Parathyroid adenoma (tissue), 2 donors: ENCODE data around the gene SPHK2.
"Not testable (repeated sequence)": the region's sequence is repeated elsewhere in the genome, so short reads cannot be mapped to it uniquely, and the experiment has no call there.

ENCODE experiments used
- H2AFZ ChIP-seq: fragments of 300-600 bp; sonication (generic); one replicate; pipeline ENCODE4 v1.7.0; 2017; ENCODE audit warnings: antibody characterized with exemption, mild to moderate bottlenecking
- H3K27ac ChIP-seq: fragments of 300-600 bp; sonication (generic); one replicate; pipeline ENCODE4 v1.7.0; 2017
- H3K27me3 ChIP-seq: fragments of 300-600 bp; sonication (generic); one replicate; pipeline ENCODE4 v1.7.0; 2017; ENCODE audit warnings: low read length; ENCODE audit not compliant: control insufficient read depth, insufficient read depth
- H3K36me3 ChIP-seq: fragments of 300-600 bp; sonication (generic); one replicate; pipeline ENCODE4 v1.7.0; 2017; ENCODE audit warnings: low read length; ENCODE audit not compliant: control insufficient read depth, insufficient read depth
- H3K4me1 ChIP-seq: fragments of 300-600 bp; sonication (generic); one replicate; pipeline ENCODE4 v1.7.0; 2017; ENCODE audit warnings: control low read depth
- H3K4me2 ChIP-seq: fragments of 300-600 bp; sonication (generic); one replicate; pipeline ENCODE4 v1.7.0; 2017; ENCODE audit warnings: low read length
- H3K4me3 ChIP-seq: fragments of 300-600 bp; sonication (generic); one replicate; pipeline ENCODE4 v1.7.0; 2017; ENCODE audit warnings: low read depth, low read length
- H3K79me2 ChIP-seq: fragments of 300-600 bp; sonication (generic); one replicate; pipeline ENCODE4 v1.7.0; 2017; ENCODE audit warnings: control low read depth
- H3K9ac ChIP-seq: fragments of 300-600 bp; sonication (generic); one replicate; pipeline ENCODE4 v1.7.0; 2017; ENCODE audit warnings: mild to moderate bottlenecking
- H3K9me3 ChIP-seq: fragments of 300-600 bp; sonication (generic); one replicate; pipeline ENCODE4 v1.7.0; 2017; ENCODE audit warnings: low read length; ENCODE audit not compliant: control insufficient read depth
- CTCF ChIP-seq: fragments of 300-600 bp; sonication (generic); IDR thresholded peaks from one replicate; pipeline ENCODE4 v1.7.0; 2017; ENCODE audit warnings: antibody characterized with exemption, mild to moderate bottlenecking
- donor health status: primary hyperparathyroidism.

Gene SPHK2

GRCh38 chr19:48654299-48655059 lies 35.2 kb downstream of the SPHK2 start:
- Histone ChIP-seq H2AFZ (no peak overlapping the region), H3K27ac (no peak overlapping the region), H3K4me2 (no peak overlapping the region), H3K4me1 (peaks cover under 1% of the 10 kb centered on the region), H3K4me3 (no peak overlapping the region), H3K79me2 (no peaks in the 10 kb centered on the region), H3K9ac (no peak overlapping the region), H3K9me3 (no peaks in the 10 kb centered on the region), H3K36me3 (no peaks in the 10 kb centered on the region), H3K27me3 (no peaks in the 10 kb centered on the region)
- TF ChIP-seq CTCF = no peak

GRCh38 chr19:48656840-48657474 lies 37.7 kb downstream of the SPHK2 start:
- H3K9ac ChIP-seq = no peak overlapping the region
- no peak overlapping the region for H3K4me3 ChIP-seq
- H3K27ac ChIP-seq = no peak overlapping the region
- no peaks in the 10 kb centered on the region for H3K79me2 ChIP-seq
- no peaks in the 10 kb centered on the region for H3K4me1 ChIP-seq
- H3K4me2 ChIP-seq = no peak overlapping the region
- no peaks in the 10 kb centered on the region for H3K27me3 ChIP-seq
- H2AFZ ChIP-seq = peak overlapping the region; percentile 39
- TF ChIP-seq CTCF = no peak
- H3K36me3 ChIP-seq = no peaks in the 10 kb centered on the region
- no peaks in the 10 kb centered on the region for H3K9me3 ChIP-seq

- not testable (repeated sequence) for H3K9me3 ChIP-seq, H3K4me2 ChIP-seq, H3K4me3 ChIP-seq, H3K27me3 ChIP-seq, H3K9ac ChIP-seq, H3K36me3 ChIP-seq, H3K27ac ChIP-seq, H2AFZ ChIP-seq, H3K4me1 ChIP-seq, H3K79me2 ChIP-seq
Measured at GRCh38 chr19:48657828-48658227, 38.5 kb downstream of the SPHK2 start.

GRCh38 chr19:48658483-48658882 lies 39.2 kb downstream of the SPHK2 start:
- TF ChIP-seq CTCF = no peak
- no peaks in the 10 kb centered on the region for H3K79me2 ChIP-seq

GRCh38 chr19:48659768-48660167 lies 40.5 kb downstream of the SPHK2 start:
- no peak overlapping the region for H3K27ac ChIP-seq
- no peak for TF ChIP-seq CTCF
- no peaks in the 10 kb centered on the region for H3K36me3 ChIP-seq

More at GRCh38 chr19:48658483-48658882, 39.2 kb downstream of the SPHK2 start:
- H3K9me3 ChIP-seq = no peaks in the 10 kb centered on the region
- H3K36me3 ChIP-seq = no peaks in the 10 kb centered on the region
- H3K4me3 ChIP-seq = no peak overlapping the region
- no peaks in the 10 kb centered on the region for H3K27me3 ChIP-seq
- H3K4me2 ChIP-seq = no peak overlapping the region
- no peak overlapping the region for H3K27ac ChIP-seq
- H3K9ac ChIP-seq = no peak overlapping the region
- no peaks in the 10 kb centered on the region for H3K4me1 ChIP-seq
- no peak overlapping the region for H2AFZ ChIP-seq

More at GRCh38 chr19:48659768-48660167, 40.5 kb downstream of the SPHK2 start:
- Histone ChIP-seq H3K4me2 (no peak overlapping the region), H3K4me1 (no peaks in the 10 kb centered on the region), H3K4me3 (no peak overlapping the region), H3K27me3 (no peaks in the 10 kb centered on the region), H3K9me3 (no peaks in the 10 kb centered on the region), H3K79me2 (no peaks in the 10 kb centered on the region), H3K9ac (no peak overlapping the region), H2AFZ (no peak overlapping the region)
